Measurements from ENCODE around the gene LNX1.

DNA sequence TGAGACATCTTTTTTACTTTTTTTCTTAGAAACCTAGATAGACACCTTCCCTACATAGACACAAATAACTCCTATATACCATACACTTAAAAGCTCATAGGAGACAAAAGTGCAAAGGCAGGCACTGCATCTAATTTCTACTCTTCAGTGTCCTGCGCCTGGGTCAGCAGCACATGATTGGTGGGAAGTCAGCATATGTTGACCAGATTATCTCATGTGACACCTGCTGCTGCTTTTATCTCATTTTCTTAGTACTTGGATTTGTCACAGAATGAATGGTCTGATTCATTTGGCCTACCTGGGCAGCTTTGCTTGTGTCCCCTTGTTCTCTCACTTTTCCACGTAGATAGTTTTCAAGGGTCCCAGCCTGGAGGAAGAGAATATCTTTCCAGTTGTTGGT, 24.9 kb upstream of the LNX1 start:
- TF ChIP-seq, protein P1, sequence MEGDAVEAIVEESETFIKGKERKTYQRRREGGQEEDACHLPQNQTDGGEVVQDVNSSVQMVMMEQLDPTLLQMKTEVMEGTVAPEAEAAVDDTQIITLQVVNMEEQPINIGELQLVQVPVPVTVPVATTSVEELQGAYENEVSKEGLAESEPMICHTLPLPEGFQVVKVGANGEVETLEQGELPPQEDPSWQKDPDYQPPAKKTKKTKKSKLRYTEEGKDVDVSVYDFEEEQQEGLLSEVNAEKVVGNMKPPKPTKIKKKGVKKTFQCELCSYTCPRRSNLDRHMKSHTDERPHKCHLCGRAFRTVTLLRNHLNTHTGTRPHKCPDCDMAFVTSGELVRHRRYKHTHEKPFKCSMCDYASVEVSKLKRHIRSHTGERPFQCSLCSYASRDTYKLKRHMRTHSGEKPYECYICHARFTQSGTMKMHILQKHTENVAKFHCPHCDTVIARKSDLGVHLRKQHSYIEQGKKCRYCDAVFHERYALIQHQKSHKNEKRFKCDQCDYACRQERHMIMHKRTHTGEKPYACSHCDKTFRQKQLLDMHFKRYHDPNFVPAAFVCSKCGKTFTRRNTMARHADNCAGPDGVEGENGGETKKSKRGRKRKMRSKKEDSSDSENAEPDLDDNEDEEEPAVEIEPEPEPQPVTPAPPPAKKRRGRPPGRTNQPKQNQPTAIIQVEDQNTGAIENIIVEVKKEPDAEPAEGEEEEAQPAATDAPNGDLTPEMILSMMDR (conservative IDR thresholded peaks at IDR 0.05; ENCODE audit: low read length): no peak
- no peak for TF ChIP-seq EZH2phosphoT487 (IDR thresholded peaks at IDR 0.05; ENCODE audit: borderline replicate concordance, low read depth, low read length)

Measured in OCI-LY7 (cell line).